A673 (cell line): ENCODE data around the gene KMO.

Experiments
- CTCF ChIP-seq: fragments of 300-800, 200-600 bp; sonication (generic); conservative IDR thresholded peaks from 2 replicates; pipeline ENCODE4 v1.5.1; 2017; ENCODE audit warnings: low read depth, mild to moderate bottlenecking, antibody characterized with exemption, low read length, moderate library complexity, mixed read lengths
- EZH2 ChIP-seq: fragments of 200-600 bp; sonication (generic); IDR thresholded peaks from 2 replicates; pipeline ENCODE4 v1.6.1; 2017; ENCODE audit warnings: borderline replicate concordance, low read depth, mild to moderate bottlenecking, mixed read lengths, antibody characterized with exemption, low read length; ENCODE audit not compliant: poor library complexity, severe bottlenecking

DNA sequence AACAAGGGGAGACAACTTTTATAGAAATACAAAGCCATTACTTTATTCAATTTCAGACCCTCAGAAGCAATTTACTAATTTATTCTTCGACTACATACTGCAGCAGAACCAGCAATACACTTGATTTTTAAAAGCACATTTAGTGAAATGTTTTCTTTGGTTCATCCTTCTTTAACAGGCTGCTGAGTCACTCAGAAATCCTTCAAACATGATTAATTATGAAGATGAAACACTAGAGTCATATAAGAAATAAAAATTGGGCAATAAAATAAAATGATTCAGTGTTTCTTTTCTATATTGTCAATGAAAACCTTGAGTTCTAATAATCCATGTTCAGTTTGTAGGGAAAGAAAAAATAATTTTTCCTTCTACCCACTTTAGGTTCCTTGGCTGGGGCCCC, 61.0 kb downstream of the KMO start:
- TF ChIP-seq EZH2 = no peak
- TF ChIP-seq CTCF = no peak
